HepG2 (cell line): Measurements from ENCODE around the gene CD14. TPM values are rescaled to one million over a fixed set of nuclear protein-coding genes. Genes with fewer than 3 reads are reported as not detected.
A peak's percentile ranks its signal among the peaks of the same experiment; 100 is the strongest.
"Not testable (repeated sequence)": the region's sequence is repeated elsewhere in the genome, so short reads cannot be mapped to it uniquely, and the experiment has no call there.

Experiments used
- ATAC-seq: fragments of 200-7000 bp; cut with Tn5 transposase; 3 replicates; pipeline ENCODE4 v1.9.1; 2020; ENCODE audit warnings: mild to moderate bottlenecking, moderate library complexity
- BruUV-seq: library from RNA; stranded (reverse); fragments of 400-500 nt; replicated peaks from 2 replicates; lab custom pipeline; 2021; lab: Mats Ljungman, UMichigan
- CTCF ChIA-PET: fragments of 300-600 bp; formaldehyde crosslinking; extraction: SDS; loops from one replicate; lab custom pipeline; 2021; ENCODE audit warnings: low total read pairs, inconsistent platforms, low intra/inter-chr PET ratio; lab: Yijun Ruan, JAX
- POLR2A ChIA-PET: fragments of 350-600 bp; sonication (Branson Sonifier 250); formaldehyde crosslinking; loops from one replicate; lab custom pipeline; 2020; ENCODE audit warnings: antibody characterized with exemption, inconsistent platforms; lab: Yijun Ruan, JAX
- DNase-seq: peaks from one replicate; pipeline ENCODE4 v3.0.0-alpha.2; 2015; ENCODE audit warnings: low spot score
- FAIRE-seq: peaks from 3 replicates; lab custom pipeline; 2011; peaks lifted over from hg19 to GRCh38; lab: Jason Lieb, UNC
- H2AFZ ChIP-seq: one replicate; pipeline ENCODE4 v1.6.1; 2011; ENCODE audit warnings: low read length, inconsistent platforms
- H3K27ac ChIP-seq: fragments of 300-600 bp; 3 replicates; pipeline ENCODE4 v1.8.0; 2011; ENCODE audit warnings: mixed run types, mild to moderate bottlenecking, mixed read lengths, low read length, inconsistent platforms; ENCODE audit not compliant: insufficient read depth; ENCODE audit errors: extremely low read length
- H3K27me3 ChIP-seq, 2 experiments: fragments of 200-600 bp in 1 of 2; 2 replicates in 1 of 2; 3 replicates in 1 of 2; pipeline versions ENCODE4 v1.6.0 to v1.8.0; 2011; ENCODE audit warnings: low read length in 2 of 2, mild to moderate bottlenecking in 2 of 2, moderate library complexity in 2 of 2, inconsistent platforms in 1 of 2; ENCODE audit not compliant: insufficient read depth in 2 of 2, control insufficient read depth in 1 of 2
- H3K36me3 ChIP-seq, 2 experiments: fragments of 200-600 bp in 1 of 2; replicated peaks in 1 of 2; 2 replicates in 1 of 2; 3 replicates in 1 of 2; pipeline versions ENCODE4 v1.5.1 to v1.8.0; 2011; ENCODE audit warnings: low read length in 2 of 2, inconsistent platforms in 1 of 2; ENCODE audit not compliant: insufficient read depth in 2 of 2, control insufficient read depth in 1 of 2
- H3K4me1 ChIP-seq: 2 replicates; pipeline ENCODE4 v1.5.1; 2012; ENCODE audit warnings: low read length, inconsistent platforms; ENCODE audit not compliant: insufficient read depth
- H3K4me2 ChIP-seq: 2 replicates; pipeline ENCODE4 v1.6.0; 2011; ENCODE audit warnings: low read depth, low read length, inconsistent platforms
- H3K4me3 ChIP-seq, 3 experiments: fragments of 200-600 bp in 1 of 3; sonication (generic), shearing (Covaris generic) in 1 of 3; replicated peaks in 1 of 3; 2 replicates each; pipeline ENCODE4 v1.5.1; 2011 to 2016; ENCODE audit warnings: low read length in 3 of 3, inconsistent platforms in 2 of 3, low read depth in 2 of 3, mild to moderate bottlenecking in 2 of 3, control low read depth in 1 of 3, mixed read lengths in 1 of 3; ENCODE audit not compliant: insufficient read depth in 1 of 3
- H3K79me2 ChIP-seq: one replicate; pipeline ENCODE4 v1.6.1; 2011; ENCODE audit warnings: low read length, inconsistent platforms; ENCODE audit not compliant: insufficient read depth
- H3K9ac ChIP-seq: 2 replicates; pipeline ENCODE4 v1.6.0; 2011; ENCODE audit warnings: mild to moderate bottlenecking, low read depth, low read length, inconsistent platforms; ENCODE audit not compliant: insufficient read depth
- H3K9me3 ChIP-seq: 2 replicates; pipeline ENCODE4 v1.5.1; 2012; ENCODE audit warnings: mild to moderate bottlenecking, low read length
- H4K20me1 ChIP-seq: 2 replicates; pipeline ENCODE4 v1.6.0; 2011; ENCODE audit warnings: inconsistent platforms, mild to moderate bottlenecking, low read length, moderate library complexity; ENCODE audit not compliant: insufficient read depth
- HOXA9 ChIP-seq: sonication (generic); formaldehyde crosslinking; IDR thresholded peaks from 2 replicates; pipeline ENCODE4 v1.8.1; 2022; ENCODE audit warnings: missing genetic modification reagents, mild to moderate bottlenecking, moderate library complexity, borderline replicate concordance
- KLF16 ChIP-seq, 2 experiments: sonication (generic) in 1 of 2; formaldehyde crosslinking in 1 of 2; IDR thresholded peaks; 2 replicates each; pipeline versions ENCODE4 v1.6.1 to v1.8.0; 2016 to 2023; ENCODE audit warnings: missing genetic modification reagents in 2 of 2, missing compliant biosample characterization in 1 of 2
- ZFP36 ChIP-seq: fragments of 150-350 bp; IDR thresholded peaks from 2 replicates; pipeline ENCODE4 v1.6.1; 2018; ENCODE audit warnings: borderline replicate concordance, low read length, low read depth; ENCODE audit not compliant: partially characterized antibody
- ZNF724P ChIP-seq: sonication (generic); formaldehyde crosslinking; IDR thresholded peaks from 2 replicates; pipeline ENCODE4 v1.8.0; 2022; ENCODE audit warnings: missing genetic modification reagents, borderline replicate concordance
- WGBS: methylation state at CpG from one replicate; pipeline ENCODE4 v1.1.6; 2017; ENCODE audit warnings: low lambda C conversion rate; 5-methylcytosine and 5-hydroxymethylcytosine counted together
- in situ Hi-C: cut with HindIII; loops from 2 replicates; pipeline ENCODE4 v1.10.0; 2017; ENCODE audit warnings: low pct_unique_long_range_greater_than_20kb; ENCODE audit not compliant: extremely low pct_ligation_motif_present
- intact Hi-C: fragments of 100-400 bp; cut with micrococcal nuclease; formaldehyde crosslinking; loops from one replicate; pipeline ENCODE4 v1.10.0; 2022; ENCODE audit not compliant: unreplicated experiment
- polyA plus RNA-seq, 8 experiments: library from polyadenylated mRNA; depleted of rRNA in 3 of 8; stranded (reverse) in 7 of 8; unstranded in 1 of 8; fragments of >200 nt; fragmentation: Illumina TruSeq in 4 of 8; extraction: Trizol in 4 of 8; gene quantifications; 2 replicates each; pipeline versions ENCODE4 v1.2.1 to v1.2.3, GENCODE V29; 2011 to 2016; ENCODE audit warnings: low read depth in 4 of 8, missing spikeins in 1 of 8, mixed read lengths in 1 of 8; ENCODE audit not compliant: insufficient read depth in 1 of 8
- total RNA-seq, 5 experiments: library from RNA; depleted of rRNA; stranded (reverse); fragments of >200 nt; fragmentation: Illumina TruSeq; extraction: Trizol; gene quantifications; 2 replicates each; pipeline ENCODE4 v1.2.3, GENCODE V29; 2016; ENCODE audit warnings: low read depth in 1 of 5

CD14 gene
- total and polyA plus RNA-seq, 2 of the 13 experiments (the other 11 are each of a cell fraction or from before 2014, with no cell fraction given) = 1.7 to 4.7 TPM

- ChIA-PET POLR2A (no interaction called here), CTCF (no interaction called here)
- BruUV-seq = no TSS peak
- no peak for ATAC-seq
- H3K27ac ChIP-seq = no peak overlapping the region
- no peaks in the 10 kb centered on the region for H3K36me3 ChIP-seq
- in situ Hi-C loops = no loop called here
- no peak overlapping the region for H2AFZ ChIP-seq
- no peaks in the 10 kb centered on the region for H4K20me1 ChIP-seq
- intact Hi-C loops = no loop called here
- peaks cover 25% of the 10 kb centered on the region for H3K9me3 ChIP-seq
- H3K4me2 ChIP-seq = no peak overlapping the region
- H3K9ac ChIP-seq = no peak overlapping the region
- TF ChIP-seq KLF16 (CRISPR knock-in tag; IDR thresholded peaks at IDR 0.05) = no peak
- TF ChIP-seq HOXA9 (CRISPR knock-in tag) = no peak
- TF ChIP-seq ZFP36 = peak; percentile 69
- TF ChIP-seq ZNF724P (CRISPR knock-in tag) = peak; percentile 99
- no peak for FAIRE-seq
- H3K79me2 ChIP-seq = no peaks in the 10 kb centered on the region
- WGBS = 73% methylated on average over 6 of the region's 6 CpGs
- no peak for DNase-seq
- no peaks in the 10 kb centered on the region for H3K27me3 ChIP-seq
- H3K4me1 ChIP-seq = peaks cover 8% of the 10 kb centered on the region
- no peak overlapping the region for H3K4me3 ChIP-seq
These were observed 5.0 kb downstream of the CD14 start for GRCh38 chr5:140627972-140628371.

- POLR2A ChIA-PET, BruUV-seq: not testable (repeated sequence)
These were observed 8.1 kb downstream of the CD14 start for GRCh38 chr5:140624886-140625285.

More at GRCh38 chr5:140624886-140625285, 8.1 kb downstream of the CD14 start:
- intact Hi-C loops, H3K27ac ChIP-seq, H4K20me1 ChIP-seq, H3K9ac ChIP-seq, H3K4me1 ChIP-seq, DNase-seq, in situ Hi-C loops, CTCF ChIA-PET, H3K27me3 ChIP-seq, H3K36me3 ChIP-seq, H3K4me3 ChIP-seq, FAIRE-seq, H3K4me2 ChIP-seq, H3K79me2 ChIP-seq, ATAC-seq, H2AFZ ChIP-seq: not testable (repeated sequence)
- WGBS = 75% methylated on average over 10 of the region's 10 CpGs
- H3K9me3 ChIP-seq = peaks cover 25% of the 10 kb centered on the region
